Natural killer cell (primary cell): Measurements from ENCODE around the gene SETDB2. TPM values are rescaled to one million over a fixed set of nuclear protein-coding genes. Genes with fewer than 3 reads are reported as not detected.

Experiments
- ATAC-seq, 3 donors: fragments of 150-1000 bp in 2 of 3; fragments of 200-7000 bp in 1 of 3; cut with Tn5 transposase; 1 replicate in 1 of 3; 2 replicates in 2 of 3; pipeline ENCODE4 v1.10.0; 2021; ENCODE audit warnings: mild to moderate bottlenecking in 2 of 3, moderate library complexity in 2 of 3
- DNase-seq, 2 donors: peaks; one replicate each; pipeline versions ENCODE4 v3.0.0 to v3.0.0-alpha.2; 2013 to 2021; ENCODE audit warnings: mixed read lengths in 1 of 2
- H3K27ac ChIP-seq: one replicate; pipeline ENCODE4 v1.5.1; 2013; ENCODE audit warnings: mild to moderate bottlenecking, low read length
- H3K27me3 ChIP-seq: one replicate; pipeline ENCODE4 v1.6.1; 2013; ENCODE audit warnings: low read length; ENCODE audit not compliant: control insufficient read depth, insufficient read depth
- H3K36me3 ChIP-seq: one replicate; pipeline ENCODE4 v1.6.1; 2013; ENCODE audit warnings: low read length; ENCODE audit not compliant: control insufficient read depth, insufficient read depth
- H3K4me1 ChIP-seq: one replicate; pipeline ENCODE4 v1.6.1; 2013; ENCODE audit warnings: low read length; ENCODE audit not compliant: control insufficient read depth, insufficient read depth
- H3K4me3 ChIP-seq: one replicate; pipeline ENCODE4 v1.5.1; 2013; ENCODE audit warnings: low read length
- H3K9me3 ChIP-seq: one replicate; pipeline ENCODE4 v1.6.1; 2013; ENCODE audit warnings: low read length; ENCODE audit not compliant: control insufficient read depth, insufficient read depth
- H3K27ac Mint-ChIP-seq, 2 donors: one replicate each; pipeline ENCODE4 v1.8.0; 2022; ENCODE audit warnings: mild to moderate bottlenecking in 2 of 2, mixed read lengths in 2 of 2, moderate library complexity in 1 of 2
- H3K27me3 Mint-ChIP-seq, 2 donors: one replicate each; pipeline ENCODE4 v1.8.0; 2022; ENCODE audit warnings: low read depth in 2 of 2, mixed read lengths in 2 of 2
- H3K36me3 Mint-ChIP-seq: one replicate; pipeline ENCODE4 v1.8.0; 2022; ENCODE audit warnings: mixed read lengths
- H3K4me1 Mint-ChIP-seq, 2 donors: one replicate each; pipeline ENCODE4 v1.8.0; 2022; ENCODE audit warnings: mixed read lengths in 2 of 2
- H3K4me3 Mint-ChIP-seq: one replicate; pipeline ENCODE4 v1.8.0; 2022; ENCODE audit warnings: mild to moderate bottlenecking, moderate library complexity, mixed read lengths
- H3K9me3 Mint-ChIP-seq, 2 donors: one replicate each; pipeline ENCODE4 v1.8.0; 2022; ENCODE audit warnings: mixed read lengths in 2 of 2
- CTCF ChIP-seq: fragments of 200-600 bp; IDR thresholded peaks from one replicate; pipeline ENCODE4 v1.8.0; 2022; ENCODE audit warnings: antibody characterized with exemption
- WGBS: methylation state at CpG from one replicate; pipeline ENCODE4 v1.1.7; 2013; ENCODE audit warnings: missing lambda C conversion rate; ENCODE audit not compliant: insufficient coverage; 5-methylcytosine and 5-hydroxymethylcytosine counted together
- intact Hi-C: fragments of 100-400 bp; cut with micrococcal nuclease; formaldehyde crosslinking; loops from one replicate; pipeline ENCODE4 v1.14.2; 2022
- total RNA-seq, 4 donors: library from RNA; stranded (reverse); fragments of 120-200 nt in 1 of 4; gene quantifications; one replicate each; pipeline versions ENCODE4 v1.2.3 to v1.2.4, GENCODE V29; 2013 to 2022

SETDB2 gene
- total RNA-seq = 10 to 100 TPM; 15.8 to 17.4 (median 16.4) TPM
- total RNA-seq (2013) = 40.3 TPM

GRCh38 chr13:49443704-49444523 lies at the start of gene SETDB2, which contains the start of gene CAB39L:
SETDB2 (plus strand) TSS chr13:49444274; CDS start chr13:49451894, 7,620 bp downstream.
CAB39L (minus strand) TSS chr13:49444064; CDS start chr13:49382910, 61,154 bp downstream.
- peak within 1 kb of the TSS; percentile 96 to 97 for H3K27ac Mint-ChIP-seq

GRCh38 chr13:49395451-49395865 lies 48.6 kb upstream of the SETDB2 start:
- Histone ChIP-seq H3K4me1 (no peaks in the 10 kb centered on the region), H3K36me3 (no peaks in the 10 kb centered on the region), H3K9me3 (no peaks in the 10 kb centered on the region), H3K4me3 (no peak overlapping the region), H3K27me3 (no peaks in the 10 kb centered on the region), H3K27ac (no peak overlapping the region)
- H3K9me3 Mint-ChIP-seq = no peaks in the 10 kb centered on the region
- no peak overlapping the region for H3K27ac Mint-ChIP-seq
- DNase-seq = no peak
- no peak for TF ChIP-seq CTCF
- intact Hi-C loops = no loop called here
- ATAC-seq = no peak
- no peaks in the 10 kb centered on the region for H3K36me3 Mint-ChIP-seq
- no peaks in the 10 kb centered on the region for H3K27me3 Mint-ChIP-seq
- no peaks in the 10 kb centered on the region for H3K4me1 Mint-ChIP-seq
- WGBS = 100% methylated on average over 1 of the region's 1 CpG
- no peak overlapping the region for H3K4me3 Mint-ChIP-seq

More at GRCh38 chr13:49443704-49444523, at the start of gene SETDB2, which contains the start of gene CAB39L:
- H3K36me3 ChIP-seq = no peaks in the 10 kb centered on the region
- peak within 1 kb of the TSS; percentile 55 for H3K4me3 ChIP-seq
- Mint-ChIP-seq H3K4me1 (peaks cover 40 to 44% of the 10 kb centered on the region in 2 donors), H3K27me3 (no peaks in the 10 kb centered on the region), H3K9me3 (no peaks in the 10 kb centered on the region), H3K4me3 (peak within 1 kb of the TSS; percentile 98), H3K36me3 (no peaks in the 10 kb centered on the region)
- peaks cover 17% of the 10 kb centered on the region for H3K4me1 ChIP-seq
- TF ChIP-seq CTCF = no peak
- DNase-seq (peak; percentile 98 to 99), ATAC-seq (peak; percentile 84 to 97 (median 89))
- no peaks in the 10 kb centered on the region for H3K27me3 ChIP-seq
- no peaks in the 10 kb centered on the region for H3K9me3 ChIP-seq
- under 1% methylated on average over 53 of the region's 53 CpGs for WGBS
- peak within 1 kb of the TSS; percentile 91 for H3K27ac ChIP-seq
- intact Hi-C loops = loop anchor here (2.0 to 10.0 kb wide), 6 partner anchors 142 to 981 kb away; partner anchors contain the start of genes CDADC1, FNDC3A and KPNA3

- intact Hi-C loops = no loop called here
- Mint-ChIP-seq H3K4me3 (no peak overlapping the region), H3K27me3 (no peaks in the 10 kb centered on the region), H3K9me3 (no peaks in the 10 kb centered on the region), H3K27ac (no peak overlapping the region), H3K4me1 (peaks cover 0 to 1% of the 10 kb centered on the region in 2 donors), H3K36me3 (no peaks in the 10 kb centered on the region)
- TF ChIP-seq CTCF = no peak
- DNase-seq (no peak), ATAC-seq (no peak)
- H3K27me3 ChIP-seq = no peaks in the 10 kb centered on the region
- WGBS = no CpG with 5 or more reads among the region's 1 CpG
- no peak overlapping the region for H3K27ac ChIP-seq
- no peaks in the 10 kb centered on the region for H3K36me3 ChIP-seq
- H3K4me3 ChIP-seq = no peak overlapping the region
- H3K9me3 ChIP-seq = no peaks in the 10 kb centered on the region
- H3K4me1 ChIP-seq = no peaks in the 10 kb centered on the region
Observed at GRCh38 chr13:49395878-49396380, 48.1 kb upstream of the SETDB2 start.
